ENCODE data around the gene AHCTF1. TPM values are rescaled to one million over a fixed set of nuclear protein-coding genes. Genes with fewer than 3 reads are reported as not detected.

Gene AHCTF1, protein sequence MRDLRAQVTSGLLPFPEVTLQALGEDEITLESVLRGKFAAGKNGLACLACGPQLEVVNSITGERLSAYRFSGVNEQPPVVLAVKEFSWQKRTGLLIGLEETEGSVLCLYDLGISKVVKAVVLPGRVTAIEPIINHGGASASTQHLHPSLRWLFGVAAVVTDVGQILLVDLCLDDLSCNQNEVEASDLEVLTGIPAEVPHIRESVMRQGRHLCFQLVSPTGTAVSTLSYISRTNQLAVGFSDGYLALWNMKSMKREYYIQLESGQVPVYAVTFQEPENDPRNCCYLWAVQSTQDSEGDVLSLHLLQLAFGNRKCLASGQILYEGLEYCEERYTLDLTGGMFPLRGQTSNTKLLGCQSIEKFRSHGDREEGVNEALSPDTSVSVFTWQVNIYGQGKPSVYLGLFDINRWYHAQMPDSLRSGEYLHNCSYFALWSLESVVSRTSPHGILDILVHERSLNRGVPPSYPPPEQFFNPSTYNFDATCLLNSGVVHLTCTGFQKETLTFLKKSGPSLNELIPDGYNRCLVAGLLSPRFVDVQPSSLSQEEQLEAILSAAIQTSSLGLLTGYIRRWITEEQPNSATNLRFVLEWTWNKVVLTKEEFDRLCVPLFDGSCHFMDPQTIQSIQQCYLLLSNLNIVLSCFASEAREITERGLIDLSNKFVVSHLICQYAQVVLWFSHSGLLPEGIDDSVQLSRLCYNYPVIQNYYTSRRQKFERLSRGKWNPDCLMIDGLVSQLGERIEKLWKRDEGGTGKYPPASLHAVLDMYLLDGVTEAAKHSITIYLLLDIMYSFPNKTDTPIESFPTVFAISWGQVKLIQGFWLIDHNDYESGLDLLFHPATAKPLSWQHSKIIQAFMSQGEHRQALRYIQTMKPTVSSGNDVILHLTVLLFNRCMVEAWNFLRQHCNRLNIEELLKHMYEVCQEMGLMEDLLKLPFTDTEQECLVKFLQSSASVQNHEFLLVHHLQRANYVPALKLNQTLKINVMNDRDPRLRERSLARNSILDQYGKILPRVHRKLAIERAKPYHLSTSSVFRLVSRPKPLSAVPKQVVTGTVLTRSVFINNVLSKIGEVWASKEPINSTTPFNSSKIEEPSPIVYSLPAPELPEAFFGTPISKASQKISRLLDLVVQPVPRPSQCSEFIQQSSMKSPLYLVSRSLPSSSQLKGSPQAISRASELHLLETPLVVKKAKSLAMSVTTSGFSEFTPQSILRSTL (N-terminal part only)
- total RNA-seq (2022), result 79.5 and 112 TPM in 2 replicates
- percentile 97 among the genes with signal in this experiment for Bru-seq, nascent RNA
- percentile 96 among the genes with signal in this experiment for BruChase-seq, experiment 1, labeled RNA remaining after a 6-hour chase
- percentile 97 among the genes with signal in this experiment for BruChase-seq, experiment 2, labeled RNA remaining after a 2-hour chase
- long read RNA-seq, full-length matches to known transcripts, result 64 of 120 reads
- long read RNA-seq, partial matches to known transcripts, result 22 of 120 reads
- long read RNA-seq, other reads (novel, unspliced or antisense), result 34 of 120 reads

DNA sequence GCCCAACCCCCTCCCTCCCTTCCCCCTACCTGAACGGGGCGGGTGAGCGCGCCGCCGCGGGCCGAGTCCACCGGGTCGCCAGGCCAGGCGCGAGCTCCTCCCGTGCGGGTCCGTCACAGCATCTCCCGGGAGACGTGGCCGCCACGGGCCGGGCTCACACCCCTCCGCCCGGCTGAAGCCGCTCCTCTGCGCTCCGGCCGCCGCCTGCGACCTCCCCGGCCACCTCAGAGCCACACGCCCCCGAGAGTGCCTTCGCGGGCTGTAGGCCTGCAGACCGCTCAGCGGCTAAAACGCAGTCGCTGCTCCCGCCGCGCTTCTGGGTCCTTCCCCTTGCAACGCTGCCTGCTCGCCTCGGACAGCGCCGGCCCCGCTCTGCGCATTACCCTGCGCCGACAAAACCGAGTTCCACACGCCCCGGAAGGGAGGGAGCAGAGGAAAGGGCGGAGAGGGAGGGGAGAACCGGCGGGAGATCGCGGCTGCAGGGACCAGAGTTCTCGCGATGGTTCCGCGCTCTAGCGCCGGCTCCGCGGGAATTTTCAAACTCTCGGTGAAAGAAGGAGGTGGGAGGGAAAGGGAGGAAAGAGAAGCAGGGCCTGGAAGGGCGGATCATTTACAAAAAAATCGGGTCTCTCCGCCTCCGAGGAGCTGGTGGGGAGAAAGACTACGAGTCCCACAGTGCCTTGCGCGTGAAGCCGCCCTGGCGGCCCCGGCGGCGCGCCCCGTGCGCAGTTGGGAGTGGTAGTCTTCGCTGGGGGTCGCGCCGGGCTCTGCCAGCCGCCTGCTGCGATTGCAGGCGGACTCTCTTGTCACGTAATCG is at the start of gene AHCTF1:
Gene AHCTF1 (minus strand): TSS at position 400 of the 817 bp plus-strand sequence. CDS start 13,578 bp downstream, outside the sequence.
- Mint-ChIP-seq H3K27me3 (ENCODE audit: insufficient read depth, unreplicated experiment) (no peaks in the 10 kb centered on the region), H3K9me3 (ENCODE audit: unreplicated experiment) (no peaks in the 10 kb centered on the region), H3K4me3 (ENCODE audit: unreplicated experiment) (peak within 1 kb of the TSS; percentile 88), H3K27ac (ENCODE audit: low read depth, unreplicated experiment) (peak within 1 kb of the TSS; percentile 95), H3K36me3 (ENCODE audit: insufficient read depth, unreplicated experiment) (peaks cover 46% of the 10 kb centered on the region), H3K4me1 (ENCODE audit: insufficient read depth, unreplicated experiment) (peaks cover 29% of the 10 kb centered on the region)
- ChIA-PET POLR2A (interaction anchor here (0.6 to 5.3 kb wide), 29 partner anchors 8 to 401 kb away, joined by 3 to 104 read pairs (median 5); partner anchors contain the start of genes TFB2M, ZNF496, ZNF669 and ZNF670), CTCF (interaction anchor here (0.8 to 1.5 kb wide), 3 partner anchors 11 to 87 kb away, joined by 3 to 11 read pairs (median 4); no protein-coding TSS in a partner anchor)
- TF ChIP-seq, protein P1, sequence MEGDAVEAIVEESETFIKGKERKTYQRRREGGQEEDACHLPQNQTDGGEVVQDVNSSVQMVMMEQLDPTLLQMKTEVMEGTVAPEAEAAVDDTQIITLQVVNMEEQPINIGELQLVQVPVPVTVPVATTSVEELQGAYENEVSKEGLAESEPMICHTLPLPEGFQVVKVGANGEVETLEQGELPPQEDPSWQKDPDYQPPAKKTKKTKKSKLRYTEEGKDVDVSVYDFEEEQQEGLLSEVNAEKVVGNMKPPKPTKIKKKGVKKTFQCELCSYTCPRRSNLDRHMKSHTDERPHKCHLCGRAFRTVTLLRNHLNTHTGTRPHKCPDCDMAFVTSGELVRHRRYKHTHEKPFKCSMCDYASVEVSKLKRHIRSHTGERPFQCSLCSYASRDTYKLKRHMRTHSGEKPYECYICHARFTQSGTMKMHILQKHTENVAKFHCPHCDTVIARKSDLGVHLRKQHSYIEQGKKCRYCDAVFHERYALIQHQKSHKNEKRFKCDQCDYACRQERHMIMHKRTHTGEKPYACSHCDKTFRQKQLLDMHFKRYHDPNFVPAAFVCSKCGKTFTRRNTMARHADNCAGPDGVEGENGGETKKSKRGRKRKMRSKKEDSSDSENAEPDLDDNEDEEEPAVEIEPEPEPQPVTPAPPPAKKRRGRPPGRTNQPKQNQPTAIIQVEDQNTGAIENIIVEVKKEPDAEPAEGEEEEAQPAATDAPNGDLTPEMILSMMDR (IDR thresholded peaks at IDR 0.05; ENCODE audit: unreplicated experiment), result no peak
- intact Hi-C loops (cut with micrococcal nuclease), result loop anchor here (1.0 to 2.0 kb wide), 4 partner anchors 75 to 400 kb away; partner anchors contain the start of genes ZNF496 and ZNF670
- peak; percentile 100 for DNase-seq (ENCODE audit: unreplicated experiment)
- BruUV-seq (replicated peaks), result no TSS peak

DNA sequence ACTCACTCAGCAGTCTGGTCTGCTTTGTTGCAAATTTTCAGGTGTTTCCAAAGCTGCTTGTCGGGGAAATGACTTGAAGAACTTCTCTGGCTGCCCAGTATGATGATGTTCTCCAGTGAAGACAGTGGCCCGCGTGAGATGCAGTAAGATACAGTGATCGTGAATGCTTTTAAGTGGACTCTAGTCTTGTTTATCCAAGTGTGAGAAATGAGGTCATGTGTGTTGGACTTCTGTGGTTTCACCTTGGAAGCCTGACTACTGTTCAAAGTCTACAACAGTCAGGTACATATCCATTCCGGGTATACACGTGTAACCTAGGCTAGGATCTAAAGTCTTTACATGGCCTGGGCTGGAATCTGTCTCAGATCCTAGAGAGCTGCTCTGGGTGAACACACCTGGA is 47.0 kb upstream of the AHCTF1 start:
- ChIA-PET POLR2A (interaction anchor here (0.6 kb wide), 1 partner anchor 100 kb away, joined by 3 read pairs; the partner anchor contains the start of gene ZNF670), CTCF (no interaction called here)
- TF ChIP-seq, protein P1 (IDR thresholded peaks at IDR 0.05; ENCODE audit: unreplicated experiment), result no peak
- Mint-ChIP-seq H3K9me3 (ENCODE audit: unreplicated experiment) (peaks cover 71% of the 10 kb centered on the region), H3K4me1 (ENCODE audit: insufficient read depth, unreplicated experiment) (no peaks in the 10 kb centered on the region), H3K27ac (ENCODE audit: low read depth, unreplicated experiment) (no peak overlapping the region), H3K27me3 (ENCODE audit: insufficient read depth, unreplicated experiment) (no peaks in the 10 kb centered on the region), H3K36me3 (ENCODE audit: insufficient read depth, unreplicated experiment) (peaks cover 24% of the 10 kb centered on the region), H3K4me3 (ENCODE audit: unreplicated experiment) (no peak overlapping the region)
- intact Hi-C loops (cut with micrococcal nuclease), result no loop called here
- DNase-seq (ENCODE audit: unreplicated experiment), result no peak
- no TSS peak for BruUV-seq (replicated peaks)

DNA sequence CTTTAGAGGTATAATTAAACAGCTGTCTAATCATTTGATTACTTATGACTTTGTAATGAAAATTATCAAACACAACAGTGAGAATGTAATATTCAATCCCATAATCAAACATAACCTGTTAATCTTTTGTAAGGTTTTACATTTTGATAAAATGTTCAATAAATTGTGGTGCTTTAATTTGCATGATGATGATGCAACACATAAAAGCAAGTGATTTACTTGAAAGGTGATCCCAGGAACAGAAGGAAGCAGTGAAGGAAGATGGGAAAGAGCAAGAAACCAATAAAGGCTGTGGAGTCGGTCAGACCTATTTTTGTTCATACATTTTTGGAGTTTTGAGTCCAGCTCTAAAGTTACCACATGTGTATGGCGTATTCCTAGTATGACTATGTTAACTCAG is 46.5 kb upstream of the AHCTF1 start:
- Mint-ChIP-seq H3K36me3 (ENCODE audit: insufficient read depth, unreplicated experiment) (peaks cover 19% of the 10 kb centered on the region), H3K27ac (ENCODE audit: low read depth, unreplicated experiment) (no peak overlapping the region), H3K4me1 (ENCODE audit: insufficient read depth, unreplicated experiment) (no peaks in the 10 kb centered on the region), H3K27me3 (ENCODE audit: insufficient read depth, unreplicated experiment) (no peaks in the 10 kb centered on the region), H3K4me3 (ENCODE audit: unreplicated experiment) (no peak overlapping the region), H3K9me3 (ENCODE audit: unreplicated experiment) (peaks cover 68% of the 10 kb centered on the region)
- no peak for DNase-seq (ENCODE audit: unreplicated experiment)
- CTCF ChIA-PET, result interaction anchor here (0.6 to 1.7 kb wide), 2 partner anchors 15 to 29 kb away, joined by 3 to 4 read pairs; no protein-coding TSS in a partner anchor
- no TSS peak for BruUV-seq (replicated peaks)
- intact Hi-C loops (cut with micrococcal nuclease), result no loop called here
- POLR2A ChIA-PET, result interaction anchor here (0.6 kb wide), 1 partner anchor 100 kb away, joined by 3 read pairs; the partner anchor contains the start of gene ZNF670
- TF ChIP-seq, protein P1 (IDR thresholded peaks at IDR 0.05; ENCODE audit: unreplicated experiment), result no peak

Data from MCF 10A (cell line).